Measurements from ENCODE around the gene AP1AR.

DNA sequence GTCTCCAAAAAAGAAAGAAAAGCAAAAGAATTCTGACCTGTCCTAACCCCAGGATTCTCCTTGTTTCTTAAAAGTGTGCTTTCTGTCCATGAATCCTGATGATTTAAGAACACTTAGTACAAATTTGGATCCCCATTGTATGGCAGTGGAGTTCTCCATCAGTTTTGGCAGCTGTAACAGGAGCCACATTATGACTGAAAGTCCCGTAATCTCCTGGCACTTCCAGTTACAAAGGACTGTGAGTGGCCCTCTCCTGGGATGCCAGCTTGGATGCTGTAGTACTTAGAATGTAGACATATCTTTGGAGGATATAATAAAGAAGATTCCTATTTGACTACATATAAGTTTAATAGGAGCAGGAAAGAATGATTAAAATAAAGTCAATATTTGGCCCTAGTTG lies 20.6 kb downstream of the AP1AR start:
- TF ChIP-seq POLR2A (IDR thresholded peaks at IDR 0.05), result no peak
- no peak for TF ChIP-seq POLR2AphosphoS5 (IDR thresholded peaks at IDR 0.05)
- TF ChIP-seq, protein P1, sequence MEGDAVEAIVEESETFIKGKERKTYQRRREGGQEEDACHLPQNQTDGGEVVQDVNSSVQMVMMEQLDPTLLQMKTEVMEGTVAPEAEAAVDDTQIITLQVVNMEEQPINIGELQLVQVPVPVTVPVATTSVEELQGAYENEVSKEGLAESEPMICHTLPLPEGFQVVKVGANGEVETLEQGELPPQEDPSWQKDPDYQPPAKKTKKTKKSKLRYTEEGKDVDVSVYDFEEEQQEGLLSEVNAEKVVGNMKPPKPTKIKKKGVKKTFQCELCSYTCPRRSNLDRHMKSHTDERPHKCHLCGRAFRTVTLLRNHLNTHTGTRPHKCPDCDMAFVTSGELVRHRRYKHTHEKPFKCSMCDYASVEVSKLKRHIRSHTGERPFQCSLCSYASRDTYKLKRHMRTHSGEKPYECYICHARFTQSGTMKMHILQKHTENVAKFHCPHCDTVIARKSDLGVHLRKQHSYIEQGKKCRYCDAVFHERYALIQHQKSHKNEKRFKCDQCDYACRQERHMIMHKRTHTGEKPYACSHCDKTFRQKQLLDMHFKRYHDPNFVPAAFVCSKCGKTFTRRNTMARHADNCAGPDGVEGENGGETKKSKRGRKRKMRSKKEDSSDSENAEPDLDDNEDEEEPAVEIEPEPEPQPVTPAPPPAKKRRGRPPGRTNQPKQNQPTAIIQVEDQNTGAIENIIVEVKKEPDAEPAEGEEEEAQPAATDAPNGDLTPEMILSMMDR (IDR thresholded peaks at IDR 0.05), result no peak
- TF ChIP-seq EP300 (IDR thresholded peaks at IDR 0.05), result no peak

Measured in stomach (tissue), 4 donors.